Measurements from ENCODE around the gene DGKD.

DGKD gene

GRCh38 chr2:233421091-233421816, 67.0 kb downstream of the DGKD start:
- no peaks in the 10 kb centered on the region for H3K27me3 ChIP-seq (ENCODE audit: control insufficient read depth, insufficient read depth, low read length)
- H3K9me3 ChIP-seq (ENCODE audit: control insufficient read depth, insufficient read depth, low read length) = no peaks in the 10 kb centered on the region
- H3K36me3 ChIP-seq (ENCODE audit: control insufficient read depth, insufficient read depth, low read length) = no peaks in the 10 kb centered on the region
- H3K9ac ChIP-seq (ENCODE audit: low read depth, low read length) = no peak overlapping the region
- H3K4me3 ChIP-seq (ENCODE audit: low read depth, low read length) = no peak overlapping the region
- H3K4me1 ChIP-seq (ENCODE audit: control insufficient read depth, insufficient read depth, low read length) = peaks cover 18% of the 10 kb centered on the region
- no peak overlapping the region for H3K27ac ChIP-seq (ENCODE audit: low read depth, low read length)

GRCh38 chr2:233422050-233422639, 67.9 kb downstream of the DGKD start:
- Histone ChIP-seq H3K9ac (ENCODE audit: low read depth, low read length) (no peak overlapping the region), H3K9me3 (ENCODE audit: control insufficient read depth, insufficient read depth, low read length) (no peaks in the 10 kb centered on the region), H3K4me3 (ENCODE audit: low read depth, low read length) (no peak overlapping the region), H3K27ac (ENCODE audit: low read depth, low read length) (no peak overlapping the region), H3K27me3 (ENCODE audit: control insufficient read depth, insufficient read depth, low read length) (no peaks in the 10 kb centered on the region), H3K36me3 (ENCODE audit: control insufficient read depth, insufficient read depth, low read length) (no peaks in the 10 kb centered on the region), H3K4me1 (ENCODE audit: control insufficient read depth, insufficient read depth, low read length) (peaks cover 18% of the 10 kb centered on the region)

- Histone ChIP-seq H3K27ac (ENCODE audit: low read depth, low read length) (no peak overlapping the region), H3K9me3 (ENCODE audit: control insufficient read depth, insufficient read depth, low read length) (no peaks in the 10 kb centered on the region), H3K9ac (ENCODE audit: low read depth, low read length) (no peak overlapping the region), H3K27me3 (ENCODE audit: control insufficient read depth, insufficient read depth, low read length) (no peaks in the 10 kb centered on the region), H3K4me1 (ENCODE audit: control insufficient read depth, insufficient read depth, low read length) (peaks cover 18% of the 10 kb centered on the region), H3K36me3 (ENCODE audit: control insufficient read depth, insufficient read depth, low read length) (no peaks in the 10 kb centered on the region), H3K4me3 (ENCODE audit: low read depth, low read length) (no peak overlapping the region)
Observed at GRCh38 chr2:233422649-233423551, 68.6 kb downstream of the DGKD start.

DNA sequence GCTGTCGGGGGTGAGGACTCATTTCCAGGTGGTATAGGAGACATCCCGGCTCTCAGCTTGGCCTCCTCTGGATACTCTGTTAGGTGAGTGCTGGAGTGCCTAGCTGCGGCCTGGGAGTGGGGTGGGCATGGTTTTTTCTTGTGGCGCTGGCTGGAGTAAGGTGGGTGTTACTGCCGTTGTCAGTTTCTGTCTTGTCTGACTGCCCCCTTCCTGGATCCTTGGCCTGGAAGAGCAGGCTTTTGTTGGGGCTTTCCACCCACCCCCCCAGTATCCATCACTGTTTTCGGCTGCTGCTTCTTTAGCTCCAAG, 69.2 kb downstream of the DGKD start:
- H3K9me3 ChIP-seq (ENCODE audit: control insufficient read depth, insufficient read depth, low read length) = no peaks in the 10 kb centered on the region
- no peak overlapping the region for H3K9ac ChIP-seq (ENCODE audit: low read depth, low read length)
- no peak overlapping the region for H3K27ac ChIP-seq (ENCODE audit: low read depth, low read length)
- H3K27me3 ChIP-seq (ENCODE audit: control insufficient read depth, insufficient read depth, low read length) = no peaks in the 10 kb centered on the region
- peaks cover 18% of the 10 kb centered on the region for H3K4me1 ChIP-seq (ENCODE audit: control insufficient read depth, insufficient read depth, low read length)
- no peak overlapping the region for H3K4me3 ChIP-seq (ENCODE audit: low read depth, low read length)
- no peaks in the 10 kb centered on the region for H3K36me3 ChIP-seq (ENCODE audit: control insufficient read depth, insufficient read depth, low read length)

DNA sequence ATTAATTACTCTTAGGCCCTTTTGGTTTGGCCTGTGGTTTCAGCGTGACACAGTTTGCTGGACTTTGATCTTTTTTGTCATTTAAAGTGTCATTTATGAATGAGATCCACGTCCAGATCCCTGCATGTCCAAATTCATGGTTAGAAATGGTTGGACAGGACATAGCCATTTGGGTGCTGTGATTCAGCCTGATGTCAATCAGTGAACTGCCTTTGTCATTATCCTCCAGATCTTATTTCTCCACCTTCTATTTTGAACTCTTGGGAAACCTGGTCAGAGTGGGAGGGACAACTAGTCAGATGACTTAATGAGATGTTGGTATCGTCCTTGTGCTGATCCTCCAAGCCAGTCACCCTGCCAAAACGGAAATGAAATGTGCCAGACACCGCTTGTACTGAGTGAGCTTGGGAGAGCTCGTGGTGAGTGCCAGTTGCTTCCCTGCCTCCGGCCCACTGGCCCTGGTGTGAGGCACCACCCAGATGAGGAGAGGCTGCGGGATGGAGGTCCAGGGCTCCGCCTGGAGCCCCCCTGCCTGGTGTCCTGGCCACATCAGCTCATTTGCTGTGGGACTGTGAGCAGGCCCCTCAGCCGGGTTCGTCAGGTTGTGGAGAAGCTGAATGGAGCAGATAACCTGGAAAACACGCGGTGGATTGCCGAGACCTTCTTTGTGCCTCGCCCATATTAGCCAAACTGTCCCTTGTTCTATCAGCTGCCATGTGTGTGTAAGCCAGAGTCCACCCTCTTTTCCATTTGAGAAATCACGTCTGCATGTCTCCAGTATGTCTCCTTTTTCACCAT, 70.1 kb downstream of the DGKD start:
- Histone ChIP-seq H3K9ac (ENCODE audit: low read depth, low read length) (no peak overlapping the region), H3K27ac (ENCODE audit: low read depth, low read length) (no peak overlapping the region), H3K27me3 (ENCODE audit: control insufficient read depth, insufficient read depth, low read length) (no peaks in the 10 kb centered on the region), H3K36me3 (ENCODE audit: control insufficient read depth, insufficient read depth, low read length) (no peaks in the 10 kb centered on the region), H3K4me3 (ENCODE audit: low read depth, low read length) (no peak overlapping the region), H3K4me1 (ENCODE audit: control insufficient read depth, insufficient read depth, low read length) (peaks cover 12% of the 10 kb centered on the region), H3K9me3 (ENCODE audit: control insufficient read depth, insufficient read depth, low read length) (no peaks in the 10 kb centered on the region)

- Histone ChIP-seq H3K4me3 (ENCODE audit: low read depth, low read length) (no peak overlapping the region), H3K9ac (ENCODE audit: low read depth, low read length) (no peak overlapping the region), H3K27ac (ENCODE audit: low read depth, low read length) (no peak overlapping the region)
Observed at GRCh38 chr2:233426619-233427342, 72.5 kb downstream of the DGKD start.

DNA sequence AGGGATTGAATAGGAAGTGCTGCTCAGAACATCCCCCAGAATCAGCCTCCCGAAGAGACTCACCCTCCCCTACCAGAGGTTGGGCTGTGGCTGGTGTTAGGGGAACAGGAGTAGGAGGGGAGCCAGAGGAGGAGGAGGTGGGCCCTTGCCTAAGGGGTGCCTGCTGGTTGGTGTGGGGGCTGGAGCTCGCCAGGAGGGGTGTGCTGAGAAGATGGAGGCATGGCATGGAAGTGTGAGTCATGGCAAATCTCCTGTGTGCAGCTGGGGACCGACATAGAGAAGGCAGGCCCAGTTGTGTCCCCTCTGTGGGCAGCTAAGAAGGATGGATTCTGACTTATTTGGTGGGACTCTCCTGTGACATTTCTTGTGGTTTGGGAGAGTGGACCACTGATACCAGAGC, 73.7 kb downstream of the DGKD start:
- no peaks in the 10 kb centered on the region for H3K27me3 ChIP-seq (ENCODE audit: control insufficient read depth, insufficient read depth, low read length)
- H3K4me3 ChIP-seq (ENCODE audit: low read depth, low read length) = no peak overlapping the region
- no peaks in the 10 kb centered on the region for H3K36me3 ChIP-seq (ENCODE audit: control insufficient read depth, insufficient read depth, low read length)
- no peaks in the 10 kb centered on the region for H3K9me3 ChIP-seq (ENCODE audit: control insufficient read depth, insufficient read depth, low read length)
- H3K27ac ChIP-seq (ENCODE audit: low read depth, low read length) = no peak overlapping the region
- H3K4me1 ChIP-seq (ENCODE audit: control insufficient read depth, insufficient read depth, low read length) = no peaks in the 10 kb centered on the region
- H3K9ac ChIP-seq (ENCODE audit: low read depth, low read length) = no peak overlapping the region

More at GRCh38 chr2:233426619-233427342, 72.5 kb downstream of the DGKD start:
- Histone ChIP-seq H3K27me3 (ENCODE audit: control insufficient read depth, insufficient read depth, low read length) (no peaks in the 10 kb centered on the region), H3K36me3 (ENCODE audit: control insufficient read depth, insufficient read depth, low read length) (no peaks in the 10 kb centered on the region), H3K9me3 (ENCODE audit: control insufficient read depth, insufficient read depth, low read length) (no peaks in the 10 kb centered on the region), H3K4me1 (ENCODE audit: control insufficient read depth, insufficient read depth, low read length) (no peaks in the 10 kb centered on the region)

DNA sequence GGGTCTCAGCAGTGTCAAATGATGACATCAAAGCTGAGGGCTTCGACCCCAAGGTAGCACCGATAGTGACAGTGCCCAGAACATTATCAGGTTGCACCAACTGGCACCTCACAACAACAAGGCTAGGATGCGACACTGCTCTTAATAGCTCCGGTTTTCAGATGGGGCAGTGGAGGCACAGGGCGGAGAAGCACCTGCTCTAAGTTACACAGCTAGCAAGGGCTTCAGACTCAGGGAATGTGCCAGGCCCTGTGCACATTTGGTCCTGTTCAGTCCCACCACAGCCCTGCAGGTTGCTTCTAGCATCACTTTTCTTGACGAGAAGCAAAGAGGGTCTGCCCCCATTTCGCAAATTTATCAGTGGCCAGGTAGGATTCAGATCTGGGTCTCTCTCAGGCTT, 74.1 kb downstream of the DGKD start:
- Histone ChIP-seq H3K9me3 (ENCODE audit: control insufficient read depth, insufficient read depth, low read length) (no peaks in the 10 kb centered on the region), H3K4me1 (ENCODE audit: control insufficient read depth, insufficient read depth, low read length) (no peaks in the 10 kb centered on the region), H3K4me3 (ENCODE audit: low read depth, low read length) (no peak overlapping the region), H3K27me3 (ENCODE audit: control insufficient read depth, insufficient read depth, low read length) (no peaks in the 10 kb centered on the region), H3K27ac (ENCODE audit: low read depth, low read length) (no peak overlapping the region), H3K9ac (ENCODE audit: low read depth, low read length) (no peak overlapping the region), H3K36me3 (ENCODE audit: control insufficient read depth, insufficient read depth, low read length) (no peaks in the 10 kb centered on the region)

- no peak overlapping the region for H3K9ac ChIP-seq (ENCODE audit: low read depth, low read length)
- no peak overlapping the region for H3K4me3 ChIP-seq (ENCODE audit: low read depth, low read length)
- H3K27me3 ChIP-seq (ENCODE audit: control insufficient read depth, insufficient read depth, low read length) = no peaks in the 10 kb centered on the region
- no peaks in the 10 kb centered on the region for H3K9me3 ChIP-seq (ENCODE audit: control insufficient read depth, insufficient read depth, low read length)
- H3K36me3 ChIP-seq (ENCODE audit: control insufficient read depth, insufficient read depth, low read length) = no peaks in the 10 kb centered on the region
- no peaks in the 10 kb centered on the region for H3K4me1 ChIP-seq (ENCODE audit: control insufficient read depth, insufficient read depth, low read length)
- H3K27ac ChIP-seq (ENCODE audit: low read depth, low read length) = no peak overlapping the region
Observed at GRCh38 chr2:233429175-233429897, 75.0 kb downstream of the DGKD start.

DNA sequence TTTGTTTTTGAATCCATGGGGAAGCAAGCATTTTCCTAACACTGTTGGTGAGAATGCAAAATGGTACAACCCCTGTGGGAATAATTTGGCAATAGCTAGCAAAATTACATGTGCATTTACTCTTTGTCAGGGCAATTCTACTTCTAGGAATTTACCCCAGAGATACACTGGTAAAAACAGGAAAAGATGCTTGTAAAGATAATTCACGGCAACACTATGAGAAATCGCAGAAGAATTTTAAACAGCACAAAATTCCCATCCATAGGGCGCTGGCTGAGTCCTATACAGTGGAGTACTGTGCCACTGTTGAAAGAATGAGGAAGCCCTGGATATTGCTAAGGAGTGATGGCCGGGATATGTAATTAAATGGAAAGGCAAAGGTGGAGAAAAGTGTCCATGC, 75.8 kb downstream of the DGKD start:
- no peaks in the 10 kb centered on the region for H3K4me1 ChIP-seq (ENCODE audit: control insufficient read depth, insufficient read depth, low read length)
- H3K36me3 ChIP-seq (ENCODE audit: control insufficient read depth, insufficient read depth, low read length) = 0 out of 2 replicates have a peak, but pooled peaks cover 3% of the 10 kb centered on the region

More for the DNA sequence above, 75.8 kb downstream of the DGKD start:
- no peak overlapping the region for H3K27ac ChIP-seq (ENCODE audit: low read depth, low read length)
- H3K4me3 ChIP-seq (ENCODE audit: low read depth, low read length) = no peak overlapping the region
- no peak overlapping the region for H3K9ac ChIP-seq (ENCODE audit: low read depth, low read length)
- H3K27me3 ChIP-seq (ENCODE audit: control insufficient read depth, insufficient read depth, low read length) = no peaks in the 10 kb centered on the region
- no peaks in the 10 kb centered on the region for H3K9me3 ChIP-seq (ENCODE audit: control insufficient read depth, insufficient read depth, low read length)
